ENCODE measurements around the gene CEP128.

The CEP128 gene

GRCh38 chr14:80535171-80535570, 406.4 kb downstream of the CEP128 start:
- DNase-seq: no peak

- DNase-seq: no peak
These were observed 417.9 kb downstream of the CEP128 start for GRCh38 chr14:80523518-80524117.

- no peak for DNase-seq
These were observed 418.6 kb downstream of the CEP128 start for GRCh38 chr14:80522936-80523335.

- no peak for DNase-seq
These were observed 419.1 kb downstream of the CEP128 start for GRCh38 chr14:80522411-80522810.

GRCh38 chr14:80521456-80521855, 420.1 kb downstream of the CEP128 start:
- DNase-seq: no peak

GRCh38 chr14:80519002-80519401, 422.5 kb downstream of the CEP128 start:
- DNase-seq: no peak

GRCh38 chr14:80518173-80518572, 423.4 kb downstream of the CEP128 start:
- no peak for DNase-seq

GRCh38 chr14:80507292-80507869, 434.2 kb downstream of the CEP128 start:
- DNase-seq: no peak

- DNase-seq: no peak
These were observed 436.8 kb downstream of the CEP128 start for GRCh38 chr14:80504781-80505180.

- no peak for DNase-seq
These were observed 443.0 kb downstream of the CEP128 start for GRCh38 chr14:80498533-80498932.

GRCh38 chr14:80496090-80496489, 445.4 kb downstream of the CEP128 start:
- DNase-seq: no peak

- DNase-seq: no peak
These were observed 446.8 kb downstream of the CEP128 start for GRCh38 chr14:80494769-80495168.

GRCh38 chr14:80493620-80494019, 447.9 kb downstream of the CEP128 start:
- DNase-seq: no peak

- no peak for DNase-seq
These were observed 449.9 kb downstream of the CEP128 start for GRCh38 chr14:80491650-80492049.

GRCh38 chr14:80491131-80491530, 450.4 kb downstream of the CEP128 start:
- no peak for DNase-seq

- DNase-seq: no peak
These were observed 452.0 kb downstream of the CEP128 start for GRCh38 chr14:80489513-80489912.

- DNase-seq: no peak
These were observed 455.8 kb downstream of the CEP128 start for GRCh38 chr14:80485764-80486163.

GRCh38 chr14:80483331-80483730, 458.2 kb downstream of the CEP128 start:
- DNase-seq: no peak

- DNase-seq: no peak
These were observed 464.0 kb downstream of the CEP128 start for GRCh38 chr14:80477388-80478160.

- no peak for DNase-seq
These were observed 466.5 kb downstream of the CEP128 start for GRCh38 chr14:80475074-80475473.

- no peak for DNase-seq
These were observed 473.0 kb downstream of the CEP128 start for GRCh38 chr14:80468331-80469122.

- no peak for DNase-seq
These were observed 475.9 kb downstream of the CEP128 start for GRCh38 chr14:80465546-80466220.
